ENCODE results near the gene KRTAP21-3.
A peak's percentile ranks its signal among the peaks of the same experiment; 100 is the strongest.
"Not testable (repeated sequence)": the region's sequence is repeated elsewhere in the genome, so short reads cannot be mapped to it uniquely, and the experiment has no call there.

Gene KRTAP21-3, protein sequence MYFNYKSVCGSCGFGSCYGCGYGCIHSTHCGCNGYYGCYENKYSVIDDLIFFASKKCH

DNA sequence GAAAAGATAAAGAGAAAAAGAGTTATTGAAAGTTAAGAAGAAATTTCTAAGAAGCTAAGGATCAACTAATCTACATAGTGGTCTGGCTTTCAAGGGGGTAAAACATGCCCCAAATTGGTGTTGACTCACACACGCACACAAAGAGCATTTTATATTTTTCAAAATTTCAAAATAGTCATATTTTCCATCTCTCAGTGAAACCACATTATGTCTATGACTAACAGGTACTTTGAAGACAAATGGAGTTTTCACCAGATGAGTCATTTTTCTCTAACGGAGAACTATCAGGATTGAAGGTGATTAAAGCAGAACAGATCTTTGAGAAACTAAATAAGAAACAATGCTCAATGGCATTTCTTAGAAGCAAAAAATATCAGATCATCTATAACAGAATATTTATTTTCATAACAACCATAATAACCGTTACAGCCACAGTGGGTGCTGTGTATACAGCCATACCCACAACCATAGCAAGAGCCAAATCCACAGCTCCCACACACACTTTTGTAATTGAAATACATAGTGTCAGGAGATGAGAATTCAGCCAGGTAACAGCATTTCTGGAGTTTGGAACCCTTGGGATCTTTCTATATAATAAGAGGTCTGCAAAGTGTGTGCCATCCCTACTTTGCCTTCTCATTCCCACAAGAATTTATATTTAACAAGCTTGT, at the start of gene KRTAP21-3:
Gene KRTAP21-3 (minus strand): TSS at position 539 of the 671 bp plus-strand sequence. CDS start 18 bp downstream, at position 521.
- peak; percentile 42 for DNase-seq (ENCODE audit: low spot score)

DNA sequence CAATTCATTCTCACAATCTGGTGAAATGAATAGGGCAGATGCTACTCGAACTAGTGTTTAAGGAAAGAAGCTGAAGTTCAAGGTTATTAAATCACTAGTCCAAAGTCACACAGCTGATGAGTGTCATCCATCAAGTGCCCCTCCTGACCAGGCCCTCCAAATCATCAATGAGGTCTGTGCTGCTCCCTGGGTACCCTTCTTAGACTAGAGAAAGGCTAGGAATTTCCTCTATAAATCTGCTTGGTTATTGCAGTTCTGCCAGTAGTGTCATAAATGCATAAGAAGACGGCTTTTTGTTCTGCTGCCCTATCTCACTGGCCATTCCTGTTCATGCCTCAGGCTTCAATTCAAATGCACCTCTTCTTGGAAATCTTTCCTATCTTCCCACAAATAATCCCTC, 42.2 kb upstream of the KRTAP21-3 start:
- no peak for DNase-seq (ENCODE audit: low spot score)

DNA sequence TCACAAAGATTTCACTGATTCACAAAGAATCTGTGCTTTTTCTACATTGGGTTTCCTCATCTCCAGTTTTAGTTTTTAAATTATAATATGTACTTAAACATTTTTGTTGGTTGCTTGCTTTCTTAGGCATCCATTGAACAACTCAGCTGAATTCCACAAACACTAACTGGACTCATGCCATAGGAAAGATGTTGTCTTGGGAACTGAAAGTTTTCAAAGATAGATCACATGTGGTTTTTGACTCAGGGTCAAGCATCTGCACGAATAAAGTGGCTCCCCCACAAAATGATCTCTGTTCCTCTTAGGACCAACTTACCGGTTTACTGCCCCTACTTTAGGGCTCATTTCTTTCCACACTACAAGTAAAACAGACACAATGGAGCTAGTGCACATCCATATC, 39.7 kb upstream of the KRTAP21-3 start:
- no peak for DNase-seq (ENCODE audit: low spot score)

DNA sequence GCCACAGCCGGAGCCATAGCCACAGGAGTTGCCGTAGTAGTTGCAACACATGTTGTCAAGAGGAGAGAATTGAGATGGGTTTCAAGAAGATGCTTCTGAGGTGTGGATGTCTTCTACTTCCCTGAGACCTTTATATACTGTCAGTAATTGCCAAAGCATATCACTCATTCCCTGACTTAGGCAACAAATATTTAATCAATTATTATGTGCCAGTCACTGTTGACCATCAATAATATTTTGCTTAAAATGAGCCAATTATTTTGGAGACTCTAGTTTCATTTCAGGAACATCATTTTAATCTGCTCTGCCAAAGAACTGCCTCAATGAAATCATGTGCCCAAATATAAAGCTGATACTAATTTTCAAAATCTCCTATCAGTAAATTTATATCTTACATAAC, 36.8 kb upstream of the KRTAP21-3 start, which contains the start of gene KRTAP21-1:
Gene KRTAP21-1 (minus strand): TSS at position 101 of the 400 bp plus-strand sequence. CDS start 50 bp downstream, at position 51.
- DNase-seq (ENCODE audit: low spot score) = not testable (repeated sequence)

DNA sequence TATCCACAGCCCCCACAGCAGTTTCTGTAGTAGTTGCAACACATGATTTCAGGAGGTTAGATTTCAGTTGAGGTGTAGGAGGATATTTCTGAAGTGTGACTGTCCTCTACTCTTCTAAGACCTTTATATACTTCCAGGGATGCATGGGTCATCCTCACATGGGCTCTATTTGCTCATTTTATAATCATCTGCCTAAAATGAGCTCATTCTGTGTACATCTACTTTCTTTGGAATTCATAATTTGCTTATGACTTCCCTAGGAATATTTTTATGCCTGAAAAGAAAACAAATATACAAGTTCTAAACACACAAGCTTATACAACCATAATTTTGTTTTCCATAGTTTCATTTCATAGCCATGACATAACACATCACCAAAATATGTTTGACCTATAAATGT, 28.6 kb upstream of the KRTAP21-3 start, which contains the start of gene KRTAP21-2:
Gene KRTAP21-2 (minus strand): TSS at position 101 of the 400 bp plus-strand sequence. CDS start 57 bp downstream, at position 44.
- DNase-seq (ENCODE audit: low spot score) = no peak

DNA sequence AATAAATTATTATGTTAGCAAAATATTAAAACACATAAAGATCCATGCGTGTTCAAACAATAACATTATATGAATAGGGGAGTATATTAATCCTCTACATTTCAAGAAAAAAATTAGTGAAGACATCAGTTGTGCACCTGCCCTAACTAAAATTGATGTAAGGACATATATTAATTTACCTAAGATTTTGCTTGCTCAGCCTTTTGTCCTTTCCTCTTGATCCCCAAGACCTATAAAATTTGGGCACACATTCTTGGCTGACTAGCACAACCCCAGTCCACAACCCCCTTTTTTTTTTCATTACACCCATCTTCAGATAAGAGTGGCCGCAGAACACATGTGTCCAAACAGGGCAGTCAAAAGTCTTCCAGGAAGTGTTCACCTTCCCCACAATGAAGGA, 21.9 kb upstream of the KRTAP21-3 start:
- no peak for DNase-seq (ENCODE audit: low spot score)

DNA sequence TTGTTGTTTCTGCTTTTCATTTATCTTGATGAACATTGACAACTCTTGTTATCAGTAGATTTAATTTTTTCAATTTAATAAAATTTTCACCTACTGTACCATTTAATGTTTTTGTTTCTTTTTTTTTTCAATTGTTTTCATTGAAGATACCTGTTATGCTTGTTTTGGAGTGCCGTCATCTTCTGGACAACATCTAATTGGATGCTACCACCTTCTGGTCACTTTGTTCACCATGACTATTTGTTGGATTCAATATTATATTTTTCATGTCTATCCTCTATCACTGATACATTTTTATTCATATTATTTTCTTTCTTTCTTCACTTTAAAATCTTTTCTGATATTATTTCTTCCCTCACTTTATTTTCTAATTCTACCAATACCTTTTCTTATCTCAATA, 14.4 kb upstream of the KRTAP21-3 start:
- DNase-seq (ENCODE audit: low spot score) = no peak

DNA sequence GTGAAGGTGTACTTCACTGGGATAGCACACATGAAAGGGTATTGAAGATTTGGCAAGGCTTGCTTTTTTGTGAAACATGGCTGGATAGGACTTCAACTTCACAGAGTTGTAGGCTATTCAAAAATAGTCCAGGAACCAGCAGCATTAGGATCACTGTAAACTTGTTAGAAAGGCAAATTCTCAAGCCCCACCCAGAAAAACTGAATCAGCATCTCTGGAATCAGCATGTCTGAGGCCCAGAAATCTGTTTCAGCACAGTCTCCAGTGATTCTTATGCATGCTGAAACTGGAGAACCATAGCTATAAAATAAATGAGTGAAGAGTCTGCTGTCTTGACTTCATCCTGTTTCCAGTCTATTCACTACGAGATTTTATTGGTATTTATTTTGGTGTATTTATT, 8.1 kb upstream of the KRTAP21-3 start:
- DNase-seq (ENCODE audit: low spot score) = no peak

DNA sequence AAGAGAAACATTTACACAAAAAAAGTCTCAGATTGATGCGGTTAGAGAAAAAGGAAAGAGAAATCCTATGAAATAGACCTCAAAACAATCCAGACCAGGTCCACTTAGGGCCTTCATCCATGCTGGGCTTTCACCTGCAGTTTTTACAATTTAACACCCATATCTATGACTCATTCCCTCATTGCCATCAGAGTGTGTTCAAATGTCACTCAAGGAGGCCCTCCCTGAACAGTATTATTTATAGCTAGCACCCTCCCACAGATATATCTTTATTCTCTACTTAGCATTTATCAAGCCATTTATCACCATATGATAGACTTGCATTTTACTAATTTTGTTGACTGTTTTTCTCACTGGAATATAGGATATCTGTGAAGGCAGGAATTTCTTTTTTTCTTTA, 824 bp upstream of the KRTAP21-3 start:
- DNase-seq (ENCODE audit: low spot score) = no peak

DNA sequence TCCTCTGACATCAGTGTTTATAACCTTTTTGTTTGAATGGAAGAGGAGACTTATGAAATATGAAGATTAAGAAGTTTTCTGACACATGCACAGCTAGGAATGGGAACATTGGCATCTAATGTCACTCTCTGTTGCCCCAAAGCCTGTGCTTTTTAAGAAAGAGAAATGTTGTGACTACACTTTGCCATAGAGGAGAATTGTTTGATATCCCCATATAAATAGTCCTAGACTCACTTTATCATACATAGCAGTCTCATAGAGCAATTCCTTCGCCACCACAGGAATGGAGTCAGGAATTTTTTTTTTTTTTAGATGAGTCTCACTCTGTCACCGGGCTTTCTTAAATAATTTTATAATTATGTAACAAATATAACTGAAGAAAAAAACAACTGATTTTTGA, 1.5 kb downstream of the KRTAP21-3 start:
- no peak for DNase-seq (ENCODE audit: low spot score)

DNA sequence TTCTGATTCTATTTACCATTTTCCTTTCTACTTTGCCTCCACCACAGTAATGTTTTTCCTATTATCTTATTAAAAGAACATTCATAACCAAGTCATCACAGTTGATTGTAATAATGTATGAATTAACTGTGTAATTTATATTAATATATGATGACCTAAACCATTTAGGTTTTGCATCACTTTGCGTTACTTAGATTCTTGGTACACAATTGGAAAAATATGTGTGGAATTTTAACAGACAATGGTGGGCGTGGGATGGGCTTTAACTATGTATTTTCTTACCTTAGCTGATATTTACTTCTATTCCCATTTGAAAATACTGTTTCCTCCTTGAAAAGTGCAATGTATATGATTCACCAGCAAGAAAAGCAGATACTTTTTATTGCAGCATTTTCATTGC, 3.6 kb downstream of the KRTAP21-3 start:
- no peak for DNase-seq (ENCODE audit: low spot score)

DNA sequence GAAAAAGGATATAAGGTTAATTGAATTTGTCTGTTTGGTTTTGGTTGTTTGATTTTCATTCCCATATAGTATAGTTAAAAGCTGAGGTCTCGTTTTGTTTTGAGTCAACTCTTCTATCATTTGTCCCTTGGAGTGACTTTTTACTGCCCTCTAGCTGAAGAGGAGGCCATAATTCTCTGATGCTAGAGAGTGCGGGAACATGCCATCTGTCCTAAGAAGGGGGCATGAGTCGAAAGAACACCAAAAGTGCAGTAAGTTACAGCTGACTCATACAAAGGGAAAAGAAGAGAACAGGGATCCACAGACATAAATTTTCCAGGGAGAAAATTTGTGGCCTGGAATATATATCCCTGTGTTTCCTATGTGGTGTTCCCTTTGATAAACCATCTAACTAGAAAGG, 4.1 kb downstream of the KRTAP21-3 start:
- DNase-seq (ENCODE audit: low spot score) = no peak

DNA sequence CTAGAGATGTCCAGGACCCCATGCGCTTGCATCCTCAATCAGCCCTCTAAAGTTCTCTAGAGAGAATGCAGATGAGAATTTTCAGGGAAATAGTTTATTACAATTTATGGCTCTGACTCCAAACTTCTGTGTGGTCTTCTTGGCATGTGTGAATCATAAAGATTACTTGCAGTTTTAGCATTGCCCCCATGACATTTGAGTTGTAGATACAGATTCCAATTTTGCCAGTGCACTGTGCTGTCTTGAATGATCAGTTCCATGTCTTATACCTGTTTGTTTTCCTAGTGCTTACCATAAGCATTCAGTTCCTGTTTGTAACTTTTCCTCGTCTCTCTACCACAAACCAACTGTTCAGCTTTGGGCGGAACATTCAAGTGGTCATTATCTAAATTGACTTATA, 4.8 kb downstream of the KRTAP21-3 start:
- DNase-seq (ENCODE audit: low spot score) = no peak

DNA sequence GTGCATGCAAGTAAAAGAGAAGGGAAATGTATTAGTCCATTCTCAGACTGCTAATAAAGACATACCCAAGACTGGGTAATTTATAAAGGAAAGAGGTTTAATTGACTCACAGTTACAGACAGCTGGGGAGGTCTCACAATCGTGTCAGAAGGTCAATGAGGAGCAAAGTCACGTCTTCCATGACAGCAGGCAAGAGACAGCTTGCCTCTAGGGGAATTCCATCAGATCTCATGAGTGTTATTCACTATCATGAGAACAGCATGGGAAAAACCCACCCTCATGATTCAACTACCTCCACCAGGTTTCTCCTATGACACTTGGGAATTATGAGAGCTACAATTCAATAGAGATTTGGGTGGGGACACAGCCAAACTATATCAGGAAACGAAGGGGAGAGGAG, 8.1 kb downstream of the KRTAP21-3 start:
- DNase-seq (ENCODE audit: low spot score) = no peak

DNA sequence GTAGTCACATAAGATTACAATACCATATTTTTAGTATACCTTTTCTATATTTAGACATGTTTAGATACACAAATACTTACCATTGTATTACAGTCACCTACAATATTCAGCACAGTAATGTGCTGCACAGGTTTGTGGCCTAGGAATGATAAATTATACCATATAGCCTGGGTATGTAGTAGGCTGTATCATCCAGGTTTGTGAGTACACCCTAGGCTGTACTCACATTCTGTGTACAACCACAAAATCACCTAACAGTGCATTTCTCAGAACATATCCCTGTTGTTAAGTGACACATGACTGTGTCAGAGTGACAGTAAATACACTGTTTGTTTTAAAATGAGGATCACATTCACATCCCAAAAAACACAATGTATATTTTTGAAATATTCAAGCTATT, 11.2 kb downstream of the KRTAP21-3 start:
- DNase-seq (ENCODE audit: low spot score) = no peak

DNA sequence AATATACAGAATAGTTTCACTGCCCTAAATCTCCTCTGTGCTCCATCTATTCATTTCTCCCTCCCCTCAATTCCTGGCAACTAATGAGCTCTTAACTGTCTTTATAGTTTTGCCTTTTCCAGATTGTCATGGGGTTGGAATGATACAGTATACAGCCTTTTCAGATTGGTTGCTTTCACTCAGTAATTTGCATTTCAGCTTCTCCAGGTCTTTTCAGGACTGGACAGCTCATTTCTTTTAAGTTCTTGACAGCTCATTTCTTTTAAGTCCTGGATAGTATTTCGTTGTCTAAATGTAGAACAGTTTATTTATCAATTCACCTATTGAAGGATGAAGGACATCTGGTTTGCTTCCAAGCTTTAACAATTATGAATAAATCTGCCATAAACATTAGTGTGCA, 22.6 kb downstream of the KRTAP21-3 start:
- DNase-seq (ENCODE audit: low spot score) = peak; percentile 13

DNA sequence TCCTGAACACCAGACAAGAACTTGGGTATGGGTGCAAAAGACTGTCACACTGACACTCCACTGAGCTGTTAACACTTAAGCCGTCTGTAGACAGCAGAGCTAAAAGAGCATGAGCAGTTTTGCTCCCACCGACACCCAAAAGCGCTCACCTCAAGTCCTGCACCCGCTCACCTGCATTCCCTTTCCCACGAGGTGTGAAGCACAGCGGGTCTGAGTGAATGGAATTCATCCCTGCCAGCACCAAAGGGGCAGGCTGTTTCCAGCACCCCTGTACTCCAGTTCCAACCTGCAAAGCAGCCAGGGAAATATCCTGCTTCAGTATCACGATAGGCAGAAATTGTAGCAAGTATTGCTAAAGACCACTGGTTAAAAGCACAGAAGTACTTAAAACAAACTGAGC, 28.8 kb downstream of the KRTAP21-3 start:
- DNase-seq (ENCODE audit: low spot score) = no peak

DNA sequence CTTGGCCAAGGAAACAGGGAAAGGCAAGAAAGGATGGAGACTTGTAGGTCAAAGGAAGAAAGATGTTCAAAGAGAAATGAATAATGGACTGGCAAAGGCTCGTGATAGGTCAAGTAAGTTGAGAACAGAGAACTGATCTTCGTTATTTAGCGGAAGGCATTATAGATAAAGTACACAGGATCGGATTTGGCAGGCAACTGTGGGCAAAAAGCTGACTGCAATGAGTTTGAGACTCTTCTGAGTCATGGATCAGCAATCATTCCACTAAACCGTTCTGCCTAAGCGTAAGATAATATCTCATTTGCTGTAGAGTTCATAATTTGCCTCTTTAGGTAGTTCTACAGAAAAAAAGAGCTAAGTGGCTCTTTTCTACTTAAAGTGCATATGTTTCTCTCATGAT, 34.1 kb downstream of the KRTAP21-3 start:
- no peak for DNase-seq (ENCODE audit: low spot score)

DNA sequence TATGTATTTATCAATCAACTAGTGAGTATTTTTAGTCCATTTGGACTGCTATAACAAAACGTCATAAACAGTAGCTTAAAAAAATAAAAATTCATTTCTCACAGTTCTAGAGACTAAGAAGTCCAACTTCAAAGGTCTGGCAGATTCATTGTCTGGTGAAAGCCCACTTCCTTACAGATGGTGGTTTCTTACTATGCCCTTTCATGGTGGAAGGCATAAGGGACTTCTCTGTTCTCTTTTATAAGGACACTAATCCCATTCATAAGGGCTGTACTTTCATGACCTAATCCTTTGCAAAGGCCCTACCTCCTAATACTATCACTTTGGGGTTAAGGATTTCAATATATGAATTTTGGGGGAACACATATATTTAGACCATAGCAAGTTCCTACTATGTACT, 38.0 kb downstream of the KRTAP21-3 start:
- peak; percentile 74 for DNase-seq (ENCODE audit: low spot score)

DNA sequence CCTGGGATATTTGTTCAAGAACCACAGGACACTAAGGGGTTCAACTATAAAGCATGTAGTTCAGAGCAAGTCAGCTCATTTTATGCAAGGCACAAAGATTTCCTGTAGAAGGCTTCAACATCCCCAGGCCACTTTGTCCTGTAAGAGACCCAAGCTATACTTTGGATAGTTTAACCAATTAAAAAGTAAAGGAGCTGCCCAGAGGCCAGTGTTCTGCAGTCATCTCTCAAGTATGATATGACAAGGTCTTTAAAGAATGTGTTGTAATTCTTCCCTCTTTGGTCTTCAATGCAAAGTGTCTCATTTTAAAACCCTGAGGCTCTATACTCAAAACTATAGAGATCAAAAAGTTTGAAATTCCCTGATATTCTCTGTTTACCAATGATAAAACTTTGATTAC, 41.8 kb downstream of the KRTAP21-3 start:
- no peak for DNase-seq (ENCODE audit: low spot score)

DNA sequence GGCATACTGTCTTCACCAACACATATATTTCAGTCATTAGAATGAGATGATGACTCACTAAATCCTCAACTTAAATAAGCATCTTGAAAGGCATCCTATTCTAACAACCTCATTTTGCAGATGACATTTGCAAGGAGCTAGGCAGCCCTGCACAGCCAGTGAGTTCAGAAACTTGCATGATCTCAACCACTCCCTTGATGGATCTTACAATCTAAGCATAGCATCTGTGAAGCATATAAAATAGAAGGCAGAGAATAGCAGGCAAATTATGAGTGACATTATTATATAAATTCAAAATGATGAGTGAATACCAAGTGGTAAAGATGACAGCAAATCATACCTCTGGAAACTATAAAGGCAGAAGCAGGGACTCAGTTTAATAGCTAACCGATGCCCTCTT, 44.3 kb downstream of the KRTAP21-3 start:
- DNase-seq (ENCODE audit: low spot score) = no peak

DNA sequence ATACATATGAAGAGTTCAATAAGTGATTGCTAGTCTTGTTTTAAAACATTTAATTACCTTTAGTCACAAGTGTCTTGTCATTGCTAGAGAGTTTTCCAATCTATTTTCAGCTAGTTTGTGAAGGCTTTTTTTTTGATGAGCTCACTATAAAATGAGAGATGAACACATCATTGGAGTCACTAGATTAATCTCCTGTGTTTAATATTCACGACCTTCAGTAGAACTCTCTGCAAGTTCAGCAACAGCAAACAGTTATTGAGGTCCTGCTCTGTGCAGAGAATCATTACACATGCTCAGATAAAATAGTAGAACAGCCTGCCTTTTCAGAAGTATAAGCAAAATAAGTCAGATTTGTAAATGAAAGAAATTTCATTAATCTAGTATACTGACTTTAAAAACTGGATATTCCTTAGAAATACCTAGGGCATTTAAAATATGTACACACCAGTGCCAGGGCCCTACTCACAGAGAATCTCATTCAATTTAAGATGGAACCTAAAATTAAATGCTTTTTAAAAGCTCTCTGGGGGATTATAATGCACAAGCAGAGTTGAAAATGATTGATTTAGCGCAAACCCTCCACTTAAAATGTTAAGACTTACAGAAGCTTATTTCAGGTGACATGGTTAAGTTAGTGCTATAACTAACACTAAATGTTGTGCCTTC, 45.5 kb downstream of the KRTAP21-3 start:
- no peak for DNase-seq (ENCODE audit: low spot score)

DNA sequence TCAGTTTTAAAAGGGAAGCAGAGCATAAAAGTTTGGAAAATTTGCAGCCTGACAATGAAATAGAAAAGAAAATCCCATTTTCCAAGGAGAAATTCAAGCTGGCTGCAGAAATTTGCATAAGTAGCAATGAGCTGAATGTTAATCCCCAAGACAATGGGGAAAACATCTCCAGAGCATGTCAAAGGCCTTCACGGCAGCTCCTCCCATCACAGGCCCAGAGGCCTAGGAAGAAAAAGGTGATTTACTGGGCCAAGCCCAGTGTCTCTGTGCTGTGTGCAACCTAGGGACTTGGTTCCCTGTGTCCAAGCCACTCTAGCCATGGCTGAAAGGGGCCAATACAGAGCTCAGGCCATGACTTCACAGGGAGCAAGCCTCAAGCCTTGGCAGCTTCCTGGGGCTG, 49.8 kb downstream of the KRTAP21-3 start:
- DNase-seq (ENCODE audit: low spot score) = no peak

All from COLO829 (cell line).